Astrocyte of the spinal cord (primary cell): Measurements from ENCODE around the gene C8B.

Source experiments
- DNase-seq: peaks from one replicate; pipeline ENCODE4 v3.0.0; 2011; ENCODE audit warnings: low read depth, low spot score
- H3K4me3 ChIP-seq: 2 replicates; pipeline ENCODE4 v1.5.1; 2011; ENCODE audit warnings: low read depth, mild to moderate bottlenecking, low read length, moderate library complexity
- CTCF ChIP-seq: IDR thresholded peaks from 2 replicates; pipeline ENCODE4 v1.5.1; 2012; ENCODE audit warnings: low read depth, mild to moderate bottlenecking, low read length, inconsistent platforms
- in situ Hi-C: cut with HindIII; loops from 2 replicates; pipeline ENCODE4 v1.10.0; 2017; ENCODE audit warnings: low sequenced_read_pairs

C8B gene

GRCh38 chr1:56881417-56881816, 84.4 kb downstream of the C8B start:
- in situ Hi-C loops: no loop called here
- no peak overlapping the region for H3K4me3 ChIP-seq
- no peak for TF ChIP-seq CTCF
- no peak for DNase-seq

DNA sequence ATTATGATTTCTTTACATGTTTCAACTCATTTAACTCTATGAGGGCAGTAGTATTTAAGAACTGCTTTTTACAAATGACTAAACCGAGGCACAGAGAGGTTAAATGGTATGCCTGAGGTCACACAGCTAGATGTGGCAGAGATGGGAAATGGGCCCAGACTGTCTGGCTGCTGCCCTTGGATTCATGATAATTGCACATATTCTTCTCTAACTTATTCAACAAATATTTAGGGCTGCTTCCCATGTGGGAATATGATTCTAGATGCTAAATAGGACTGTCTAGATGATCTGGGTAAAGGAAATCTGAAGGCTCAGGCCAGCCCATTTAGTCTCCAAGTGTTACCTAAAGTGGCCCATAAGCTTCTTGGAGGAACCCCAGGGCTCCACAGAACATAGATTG, 85.0 kb downstream of the C8B start:
- no peak for TF ChIP-seq CTCF
- H3K4me3 ChIP-seq: no peak overlapping the region
- DNase-seq: no peak
- in situ Hi-C loops: no loop called here
